ENCODE data around the gene PLXDC2.

The PLXDC2 gene

GRCh38 chr10:19815036-19815730 lies 1.0 kb upstream of the PLXDC2 start:
- in situ Hi-C loops (cut with MboI; ENCODE audit: low sequenced_read_pairs) = no loop called here

- in situ Hi-C loops (cut with MboI; ENCODE audit: low sequenced_read_pairs) = no loop called here
Measured at GRCh38 chr10:19815731-19816410, 361 bp upstream of the PLXDC2 start.

GRCh38 chr10:19817231-19817933 lies 1.1 kb downstream of the PLXDC2 start:
- in situ Hi-C loops (cut with MboI; ENCODE audit: low sequenced_read_pairs) = no loop called here

DNA sequence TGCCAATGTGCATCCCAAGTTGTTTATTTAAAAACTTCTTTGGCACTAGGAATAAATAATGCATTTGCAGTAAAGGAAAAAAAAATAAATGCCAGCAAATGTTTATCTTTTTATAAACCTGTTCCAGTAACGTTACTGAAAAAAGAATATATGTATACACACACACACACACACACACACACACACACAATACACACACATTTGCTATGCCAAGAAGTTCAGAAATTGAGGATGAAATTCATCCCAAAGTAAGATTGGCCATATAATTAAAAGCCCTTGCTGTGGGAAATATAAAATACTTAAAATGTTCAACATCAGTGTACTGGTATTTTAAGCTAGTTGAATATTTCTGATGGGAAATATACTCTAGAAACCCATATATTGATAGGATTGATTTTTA lies 2.6 kb downstream of the PLXDC2 start:
- in situ Hi-C loops (cut with MboI; ENCODE audit: low sequenced_read_pairs) = no loop called here

DNA sequence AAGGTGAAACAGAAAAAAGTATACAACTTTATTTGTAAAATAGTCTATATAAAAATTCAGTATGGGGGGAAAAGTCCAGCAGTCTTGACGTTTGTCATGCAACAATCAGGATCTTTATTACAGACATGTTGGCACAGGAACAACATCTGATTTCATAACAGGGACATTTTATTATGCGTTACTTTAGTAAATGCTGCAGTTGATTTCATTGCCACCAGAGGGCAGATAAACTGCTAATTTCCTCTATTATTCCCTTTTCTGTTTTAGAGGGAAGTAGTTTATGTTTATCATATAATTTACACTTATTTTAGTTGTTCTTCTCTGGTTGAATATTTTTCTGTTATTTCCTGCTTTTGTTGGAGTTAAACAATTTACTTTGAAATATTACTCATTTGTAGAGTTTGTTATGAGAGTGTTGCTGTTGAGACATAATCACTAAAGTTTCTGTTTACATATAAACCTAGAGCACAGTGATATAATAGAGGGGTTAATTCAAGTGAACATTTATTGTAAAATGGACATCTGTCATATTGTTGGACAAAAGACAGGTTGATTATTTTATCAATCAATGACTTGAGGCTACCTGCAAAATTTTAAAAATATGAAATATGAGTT lies 3.3 kb downstream of the PLXDC2 start:
- in situ Hi-C loops (cut with MboI; ENCODE audit: low sequenced_read_pairs) = no loop called here

- in situ Hi-C loops (cut with MboI; ENCODE audit: low sequenced_read_pairs) = no loop called here
Measured at GRCh38 chr10:19824381-19825342, 8.4 kb downstream of the PLXDC2 start.

- in situ Hi-C loops (cut with MboI; ENCODE audit: low sequenced_read_pairs) = no loop called here
Measured at GRCh38 chr10:19825700-19826099, 9.5 kb downstream of the PLXDC2 start.

DNA sequence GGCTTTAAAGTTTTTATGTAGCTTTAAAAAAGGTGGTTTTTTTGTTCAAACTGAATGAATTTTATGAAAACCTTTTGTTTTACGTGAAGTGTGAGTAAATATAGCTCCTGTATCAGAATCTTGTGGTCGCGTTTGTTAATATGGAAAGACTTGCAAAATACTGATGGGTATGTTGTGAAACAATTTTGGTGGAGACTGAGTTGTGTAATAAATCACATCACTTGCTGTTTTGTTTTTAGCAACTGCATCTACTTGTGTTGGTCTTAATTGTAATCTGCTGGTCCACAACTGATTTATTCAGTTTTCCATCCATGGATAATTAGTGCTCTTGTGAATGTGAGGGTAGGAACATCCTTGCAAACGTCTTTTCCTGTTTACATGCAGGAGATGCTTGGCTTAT lies 10.5 kb downstream of the PLXDC2 start:
- in situ Hi-C loops (cut with MboI; ENCODE audit: low sequenced_read_pairs) = no loop called here

DNA sequence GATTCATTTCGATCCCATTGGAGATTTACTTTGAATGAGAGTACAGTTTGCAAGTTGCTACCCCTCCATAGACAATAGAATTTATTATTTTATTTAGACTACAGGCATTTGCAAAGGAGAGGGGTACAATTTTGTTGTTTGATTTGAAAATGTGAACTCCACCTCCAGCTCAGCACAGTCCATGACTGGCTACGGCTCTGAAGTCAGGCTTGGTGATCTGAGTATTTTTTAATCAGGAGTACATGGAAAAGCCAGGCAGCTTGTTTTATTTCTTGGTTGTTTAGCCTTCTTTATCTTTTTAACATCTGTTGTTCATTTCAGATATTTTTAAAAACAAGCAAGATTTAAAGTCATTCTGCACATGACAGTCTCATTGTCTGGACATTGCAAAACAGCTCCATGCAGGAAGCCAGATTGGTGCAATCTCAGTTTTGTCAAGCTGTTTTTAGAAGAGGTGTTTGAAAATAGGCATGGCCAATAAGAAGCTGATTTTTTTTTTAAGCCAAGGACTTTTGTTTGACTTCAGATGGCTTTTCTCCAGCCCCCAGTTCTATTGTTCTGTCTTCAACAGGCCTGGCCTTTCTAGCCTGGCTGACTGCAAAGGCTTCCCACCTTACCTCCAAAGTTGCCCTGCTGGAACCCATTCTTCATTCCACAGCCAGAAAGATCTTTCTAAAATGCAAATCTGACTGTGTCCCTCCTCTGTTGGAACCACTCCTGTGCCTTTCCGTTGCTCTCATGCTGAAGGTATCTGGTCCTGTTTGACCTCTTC lies 12.2 kb downstream of the PLXDC2 start:
- in situ Hi-C loops (cut with MboI; ENCODE audit: low sequenced_read_pairs) = no loop called here

DNA sequence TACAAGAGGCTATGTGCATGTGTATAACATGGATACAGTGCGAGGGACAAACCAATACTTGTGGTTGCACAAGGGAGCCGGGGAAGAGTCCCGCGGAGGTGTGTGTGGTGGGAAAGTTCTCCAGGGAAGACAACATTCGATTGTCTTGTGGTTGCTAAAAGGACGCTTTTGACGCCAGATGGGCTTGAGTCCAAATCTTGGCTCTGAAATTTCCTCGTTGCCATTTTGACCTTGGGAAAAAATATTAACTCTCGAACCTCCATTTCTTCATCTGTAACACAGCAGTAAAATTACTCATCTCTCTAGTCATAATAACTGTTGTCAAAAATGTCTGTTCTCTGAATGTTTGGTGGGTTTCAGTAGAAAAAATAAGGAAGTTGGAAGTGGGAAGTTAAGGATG lies 16.5 kb downstream of the PLXDC2 start:
- in situ Hi-C loops (cut with MboI; ENCODE audit: low sequenced_read_pairs) = no loop called here

DNA sequence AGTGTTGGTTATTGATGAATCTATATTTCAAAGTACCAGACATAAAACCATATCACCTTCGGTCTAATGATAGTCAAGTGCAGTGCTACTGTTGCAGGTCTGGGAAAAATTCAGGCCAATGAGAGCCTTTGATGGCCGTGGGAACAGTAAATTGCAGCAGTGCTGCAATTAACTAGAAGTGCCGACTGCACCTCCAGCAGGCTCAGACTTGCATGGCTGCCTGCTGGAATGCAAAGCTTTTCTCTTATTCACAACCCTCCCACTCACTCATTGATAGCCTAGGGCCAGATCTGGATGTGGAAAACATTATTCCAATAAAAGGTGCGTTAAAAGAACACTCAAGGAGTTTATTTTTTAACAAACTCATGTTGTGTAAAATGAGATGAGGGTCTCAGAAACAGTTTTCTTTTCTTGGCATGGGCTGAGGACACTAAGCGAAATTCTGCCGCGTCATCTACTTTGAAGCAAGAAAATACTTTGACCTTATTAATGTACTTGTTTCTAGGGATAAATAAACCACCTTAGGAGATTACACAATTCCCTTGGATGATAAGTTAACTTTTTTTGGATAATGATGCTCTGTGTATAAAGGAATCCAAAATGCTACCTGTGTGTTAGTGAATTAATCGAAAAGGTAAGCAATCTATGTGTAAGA lies 17.1 kb downstream of the PLXDC2 start:
- in situ Hi-C loops (cut with MboI; ENCODE audit: low sequenced_read_pairs) = no loop called here

GRCh38 chr10:19835952-19836351 lies 19.7 kb downstream of the PLXDC2 start:
- in situ Hi-C loops (cut with MboI; ENCODE audit: low sequenced_read_pairs) = no loop called here

- in situ Hi-C loops (cut with MboI; ENCODE audit: low sequenced_read_pairs) = no loop called here
Measured at GRCh38 chr10:19839090-19839489, 22.9 kb downstream of the PLXDC2 start.

DNA sequence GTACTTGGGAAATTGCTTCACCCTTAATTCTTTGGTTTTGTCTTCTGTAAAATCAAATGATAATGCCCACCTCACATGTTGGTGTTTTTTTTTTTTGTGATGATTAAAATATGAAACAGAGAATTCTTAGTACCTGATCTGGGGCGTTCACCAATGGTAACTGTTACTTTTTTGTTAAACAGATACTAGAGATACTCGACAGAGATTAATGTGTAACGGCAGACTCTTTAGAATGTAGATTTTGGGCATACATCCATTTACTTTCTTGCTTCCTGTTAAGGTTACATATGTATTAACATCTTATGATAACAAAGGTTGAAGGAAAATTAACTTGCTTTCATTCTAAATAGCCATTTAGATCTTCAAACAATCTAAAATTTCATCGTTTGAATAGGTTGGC lies 23.3 kb downstream of the PLXDC2 start:
- in situ Hi-C loops (cut with MboI; ENCODE audit: low sequenced_read_pairs) = no loop called here

DNA sequence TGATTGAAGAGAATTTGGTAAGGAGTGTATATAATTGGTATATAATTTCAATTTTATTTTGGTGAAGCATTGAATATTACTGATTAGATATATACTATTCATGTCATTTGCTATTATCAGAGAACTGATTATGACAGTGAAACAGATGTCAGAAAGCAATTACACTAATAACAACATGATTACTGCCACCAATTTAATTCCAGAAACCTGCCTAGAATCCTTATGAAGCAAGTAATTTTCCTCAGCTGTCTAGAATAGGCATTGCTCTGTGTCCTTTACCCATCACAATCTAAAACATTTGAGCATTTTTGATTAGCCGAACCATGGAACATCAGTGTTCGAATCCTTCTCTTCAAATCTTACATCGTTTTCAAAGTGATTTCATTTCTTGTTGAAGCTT lies 24.5 kb downstream of the PLXDC2 start:
- in situ Hi-C loops (cut with MboI; ENCODE audit: low sequenced_read_pairs) = no loop called here

DNA sequence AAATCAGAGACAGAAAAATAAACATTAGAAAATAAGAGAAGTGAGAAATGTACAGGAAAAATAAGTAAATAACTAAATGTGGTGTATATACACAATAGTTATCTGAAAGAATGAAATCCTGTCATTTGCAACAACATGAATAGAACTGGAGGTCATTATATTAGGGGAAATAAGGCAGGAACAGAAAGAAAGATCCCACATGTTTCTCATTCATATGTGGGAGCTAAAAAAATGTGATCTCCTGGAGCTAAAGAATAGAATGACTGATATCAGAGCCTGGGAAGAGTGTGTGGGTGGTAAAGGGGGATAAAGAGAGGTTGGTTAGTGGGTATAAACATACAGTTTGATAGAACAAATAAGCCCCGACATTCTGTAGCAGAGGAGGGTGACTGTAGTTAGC lies 27.3 kb downstream of the PLXDC2 start:
- in situ Hi-C loops (cut with MboI; ENCODE audit: low sequenced_read_pairs) = no loop called here

DNA sequence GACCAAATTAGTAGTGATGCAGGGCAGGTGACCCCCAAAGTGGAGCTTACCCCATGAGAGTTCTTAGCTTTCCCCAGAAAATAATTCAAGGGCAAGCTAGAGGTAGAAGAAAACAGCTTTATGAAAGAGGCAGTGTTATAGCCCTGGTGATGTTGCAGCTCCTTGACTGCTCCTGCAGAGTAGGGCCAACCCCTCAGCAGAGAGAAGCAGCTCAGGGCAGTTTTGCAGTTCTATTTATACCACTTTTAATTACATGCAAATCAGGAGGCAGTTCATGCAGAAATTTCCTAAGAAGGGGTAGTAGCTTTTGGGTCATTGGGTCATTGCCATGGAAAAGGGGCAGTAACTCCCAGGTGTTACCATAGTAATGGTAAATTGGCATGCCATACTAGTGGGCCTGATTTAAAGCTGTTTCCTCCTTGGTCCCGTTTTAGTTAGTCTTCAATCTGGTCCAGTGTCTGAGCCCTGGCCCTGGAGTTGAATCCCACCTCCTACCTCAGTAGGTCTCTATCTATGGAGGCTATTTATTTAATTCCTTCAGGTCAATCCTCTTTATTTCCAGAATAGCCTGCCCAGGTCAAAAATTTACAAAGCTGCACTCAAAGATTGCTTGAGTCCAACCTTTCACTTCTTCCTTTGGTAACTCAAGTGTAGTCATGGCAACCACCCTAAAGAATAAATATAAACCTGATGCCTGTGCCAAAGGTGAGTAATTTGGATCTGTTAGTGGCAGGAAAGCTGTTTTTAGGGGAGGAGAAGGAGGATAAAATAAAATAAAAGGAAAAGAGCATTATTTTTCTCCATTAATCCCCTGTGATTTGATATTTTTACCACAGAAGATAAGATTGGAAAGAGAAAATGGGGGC lies 29.5 kb downstream of the PLXDC2 start:
- in situ Hi-C loops (cut with MboI; ENCODE audit: low sequenced_read_pairs) = no loop called here

GRCh38 chr10:19847321-19847720 lies 31.1 kb downstream of the PLXDC2 start:
- in situ Hi-C loops (cut with MboI; ENCODE audit: low sequenced_read_pairs) = no loop called here

Measured in HL-60/S4 treated with retinoic acid at 250 ng/mL for 4 days and 3 days (cell line).